H54 (cell line): Measurements from ENCODE around the gene PDE6H.

Experiments used
- DNase-seq: peaks from one replicate; pipeline ENCODE4 v3.0.0; 2011; ENCODE audit warnings: low spot score, mixed read lengths; ENCODE audit not compliant: insufficient read length
- FAIRE-seq: peaks from 3 replicates; lab custom pipeline; 2011; peaks lifted over from hg19 to GRCh38; lab: Jason Lieb, UNC
- POLR2A ChIP-seq: IDR thresholded peaks from 2 replicates; pipeline ENCODE4 v1.6.1; 2011; ENCODE audit warnings: low read depth, mild to moderate bottlenecking, low read length

PDE6H gene

DNA sequence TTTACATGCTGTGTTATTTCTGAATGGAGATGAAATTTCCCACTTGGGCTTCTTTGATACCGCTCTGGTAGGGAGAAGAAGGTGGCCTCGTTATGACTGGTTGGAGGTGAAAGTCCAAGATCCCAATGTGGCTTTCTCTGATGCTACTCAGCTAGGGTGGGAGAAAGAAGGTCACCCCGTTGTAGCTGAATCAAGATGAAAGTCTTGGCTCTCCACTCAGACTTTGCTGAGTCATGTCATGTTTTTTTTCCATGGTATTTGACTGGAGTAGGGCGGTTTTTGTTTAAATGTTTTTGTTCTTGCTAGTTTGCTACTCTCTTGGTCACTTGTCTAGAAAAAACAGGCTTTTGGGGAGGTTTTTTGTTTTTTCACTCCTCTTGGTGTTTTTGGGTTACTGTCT is 2.4 kb upstream of the PDE6H start:
- DNase-seq (no peak), FAIRE-seq (no peak)
- no peak for TF ChIP-seq POLR2A

DNA sequence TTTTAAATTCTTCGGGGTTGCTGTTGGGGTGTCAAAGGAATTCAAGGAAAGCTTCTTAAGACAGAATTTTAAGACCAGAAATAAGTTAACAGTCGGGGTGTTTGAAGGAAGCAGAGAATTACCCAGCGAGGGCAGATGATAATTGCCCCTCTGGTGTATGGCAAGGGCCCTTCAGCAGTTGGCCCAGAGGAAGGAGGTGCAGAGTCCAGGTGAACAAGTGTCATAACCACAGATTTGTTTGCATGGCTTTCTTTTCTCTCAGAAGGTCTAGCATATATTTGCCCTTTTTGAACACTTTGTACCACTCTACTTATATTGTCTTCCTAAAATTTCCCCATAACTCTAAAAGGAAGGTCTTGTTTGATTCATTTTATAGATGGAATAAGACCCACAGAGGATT is 1.8 kb downstream of the PDE6H start:
- FAIRE-seq (no peak), DNase-seq (no peak)
- no peak for TF ChIP-seq POLR2A

DNA sequence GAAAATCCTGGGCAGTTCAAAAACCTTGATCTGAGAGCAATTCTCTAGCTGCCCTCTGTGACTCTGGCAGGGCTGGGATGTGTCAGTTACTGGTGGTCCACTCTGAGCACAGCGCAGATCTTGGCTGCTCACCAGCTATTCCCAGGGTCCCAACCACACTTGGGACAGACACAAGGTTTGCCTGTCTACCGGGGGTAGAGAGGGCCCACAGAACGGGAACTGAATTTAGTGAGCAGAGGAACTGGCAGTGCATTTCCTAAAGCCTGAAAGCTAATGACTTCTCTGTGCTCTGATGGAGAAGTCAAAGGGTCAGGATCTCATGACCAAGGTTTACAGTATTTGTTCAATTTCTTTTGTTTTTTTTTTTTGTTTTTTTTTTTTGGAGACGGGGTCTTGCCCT is 2.6 kb downstream of the PDE6H start:
- TF ChIP-seq POLR2A, result no peak
- FAIRE-seq (no peak), DNase-seq (no peak)

DNA sequence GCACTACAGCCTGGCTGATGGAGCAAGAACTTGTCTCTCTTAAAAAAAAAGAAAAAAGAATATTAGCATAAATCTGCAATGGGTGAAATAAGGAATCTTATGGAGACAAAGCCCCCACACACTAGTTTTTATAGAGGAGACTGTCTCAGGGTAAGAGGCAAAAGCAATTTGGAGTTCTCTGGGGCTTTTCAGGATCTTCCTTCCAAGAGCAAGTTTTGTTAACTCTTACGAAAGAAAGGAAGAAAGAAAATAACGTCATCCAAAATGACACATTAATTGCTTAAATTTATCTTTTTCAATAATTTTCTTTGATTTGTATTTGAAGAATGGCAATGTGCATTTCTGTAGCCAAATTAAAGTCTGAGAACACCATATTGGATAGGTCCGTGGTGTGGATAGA is 3.8 kb downstream of the PDE6H start:
- FAIRE-seq (no peak), DNase-seq (no peak)
- no peak for TF ChIP-seq POLR2A

DNA sequence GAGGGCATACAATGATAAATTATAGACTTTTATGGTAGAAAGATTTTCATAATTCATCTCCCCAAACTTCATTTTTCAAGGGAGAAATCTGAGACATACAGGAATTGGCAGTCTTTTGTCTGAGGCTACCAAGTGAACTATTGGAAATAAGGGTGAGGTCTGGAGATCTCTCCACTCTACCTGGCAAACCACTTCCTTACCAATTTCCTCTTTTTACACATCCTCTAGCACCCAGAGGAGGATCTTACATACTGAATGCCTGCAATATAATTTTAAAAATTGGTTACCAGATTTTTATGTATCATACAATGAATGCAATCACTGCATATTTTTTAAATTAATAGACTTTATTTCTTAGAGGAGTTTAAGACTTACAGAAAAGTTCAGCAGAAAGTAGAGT is 6.6 kb downstream of the PDE6H start:
- FAIRE-seq, result no peak
- TF ChIP-seq POLR2A, result no peak
- DNase-seq, result no peak

DNA sequence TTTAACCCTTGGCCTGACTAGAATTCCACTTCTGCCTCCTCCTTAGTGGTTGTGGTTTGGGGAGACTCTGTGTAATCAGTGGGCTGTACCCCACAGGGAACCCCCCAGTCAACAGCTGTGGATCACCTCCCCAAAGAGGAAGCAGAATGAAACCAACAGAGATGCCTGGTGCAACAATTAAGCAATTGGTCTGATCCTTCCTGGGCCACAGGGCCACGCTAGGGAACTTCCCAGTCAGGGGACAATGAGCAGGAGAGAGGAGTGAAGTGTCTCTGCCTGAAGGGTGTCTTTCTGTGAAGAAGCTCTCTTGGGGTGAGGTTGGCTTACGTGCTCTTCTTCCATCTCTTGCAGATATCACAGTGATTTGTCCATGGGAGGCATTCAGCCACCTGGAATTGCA is 8.2 kb downstream of the PDE6H start:
- FAIRE-seq (no peak), DNase-seq (no peak)
- no peak for TF ChIP-seq POLR2A

DNA sequence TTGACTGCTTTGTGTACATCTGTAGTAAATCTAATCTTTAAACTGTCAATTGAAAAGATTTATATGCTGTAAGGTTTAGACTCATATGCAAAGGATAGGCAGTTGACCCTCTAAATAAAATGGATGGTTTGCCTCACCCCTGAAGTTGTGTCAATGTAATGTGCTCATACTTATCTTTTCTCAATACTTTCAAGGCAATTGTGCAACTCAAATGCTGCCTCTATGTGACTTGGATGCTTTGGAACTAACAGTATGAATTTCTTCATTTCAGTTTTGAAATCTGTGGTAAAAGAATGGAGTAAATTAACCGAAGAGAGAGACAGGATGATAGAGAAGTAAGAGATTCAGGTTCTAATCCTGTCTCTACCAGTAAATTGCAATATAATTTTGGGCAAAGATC is 9.7 kb downstream of the PDE6H start:
- FAIRE-seq (no peak), DNase-seq (no peak)
- TF ChIP-seq POLR2A, result no peak

DNA sequence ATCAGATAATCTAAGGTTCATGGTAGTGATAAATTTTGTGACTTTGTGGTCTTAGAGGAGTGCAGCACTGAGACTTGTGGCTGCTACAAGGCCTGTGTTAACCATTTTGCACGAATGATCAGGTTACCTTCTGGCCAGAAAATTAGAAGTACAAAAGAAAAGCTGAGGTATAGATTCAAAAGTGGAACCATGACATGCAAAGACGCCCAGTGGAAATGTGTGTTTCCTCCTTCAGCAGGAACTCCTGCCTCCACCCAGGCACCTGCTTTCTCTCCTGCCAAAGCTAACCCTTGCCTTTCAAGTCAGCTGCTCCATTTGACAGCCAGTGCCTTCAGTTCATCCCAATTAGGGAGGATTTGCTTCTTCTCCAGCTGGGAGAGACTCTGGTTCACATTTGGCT is 10.1 kb downstream of the PDE6H start:
- TF ChIP-seq POLR2A, result no peak
- DNase-seq, result no peak
- FAIRE-seq, result no peak

DNA sequence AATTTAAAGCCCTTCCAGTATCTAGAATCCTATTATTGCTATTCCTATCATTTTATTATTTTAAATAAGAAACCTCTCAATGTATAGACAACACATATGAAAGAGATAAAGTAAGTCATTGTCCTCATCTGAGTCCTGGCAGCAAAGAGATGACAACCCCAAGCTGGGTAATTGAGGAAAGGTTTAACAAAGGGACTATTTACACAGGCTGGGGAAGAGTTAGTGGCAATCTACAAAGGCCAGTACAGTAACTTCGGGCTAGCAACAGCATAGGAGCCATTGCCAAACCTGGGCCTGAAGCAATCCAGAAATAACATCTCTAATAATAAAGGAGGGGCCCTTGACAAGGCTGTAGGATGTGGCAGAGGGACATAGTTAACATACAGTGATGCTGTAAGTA is 11.2 kb downstream of the PDE6H start:
- FAIRE-seq (no peak), DNase-seq (no peak)
- no peak for TF ChIP-seq POLR2A

DNA sequence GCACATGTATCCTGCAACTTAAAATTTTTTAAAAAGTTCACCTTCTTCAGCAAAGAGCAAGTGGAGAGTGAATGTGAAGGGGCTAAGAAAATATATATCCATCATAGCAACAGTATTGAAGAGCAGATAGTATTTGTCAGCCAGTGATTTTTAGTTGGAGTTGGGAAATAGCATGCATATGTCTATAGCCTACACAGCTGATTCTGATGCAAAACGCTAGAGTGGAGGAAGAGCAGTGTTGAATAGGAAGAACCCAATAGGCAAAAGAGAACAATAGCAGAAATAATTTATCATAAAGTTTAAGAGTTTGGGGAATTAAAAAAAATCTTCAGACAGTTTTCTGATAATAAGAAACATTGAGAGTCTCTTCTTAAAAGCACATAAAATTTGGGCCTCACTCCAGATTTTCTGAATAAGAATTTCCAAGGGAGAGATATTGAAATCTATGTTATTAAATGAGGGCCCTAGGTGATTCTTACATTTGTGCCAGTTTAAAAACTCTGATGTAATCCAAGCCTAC is 12.0 kb downstream of the PDE6H start:
- FAIRE-seq (no peak), DNase-seq (no peak)
- TF ChIP-seq POLR2A, result no peak

DNA sequence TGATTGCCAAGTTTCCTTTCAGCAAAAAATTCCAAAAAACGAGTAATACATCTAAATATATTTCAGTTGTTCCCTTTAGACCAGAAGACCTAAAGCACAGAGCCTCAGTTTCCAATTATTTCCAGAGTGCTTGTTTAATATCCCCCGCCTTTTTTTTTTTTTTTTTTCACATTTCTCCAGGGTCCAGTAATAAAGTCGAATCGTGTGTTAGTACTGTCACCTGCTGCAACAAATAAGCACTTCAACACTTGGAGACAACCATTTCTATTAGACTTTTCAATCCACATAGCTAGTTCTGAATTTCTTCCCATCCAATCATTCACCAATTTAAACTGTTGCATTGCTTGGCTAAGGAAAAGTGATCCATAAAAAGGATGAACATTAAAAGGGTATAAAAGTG is 13.6 kb downstream of the PDE6H start:
- FAIRE-seq (no peak), DNase-seq (no peak)
- TF ChIP-seq POLR2A, result no peak

DNA sequence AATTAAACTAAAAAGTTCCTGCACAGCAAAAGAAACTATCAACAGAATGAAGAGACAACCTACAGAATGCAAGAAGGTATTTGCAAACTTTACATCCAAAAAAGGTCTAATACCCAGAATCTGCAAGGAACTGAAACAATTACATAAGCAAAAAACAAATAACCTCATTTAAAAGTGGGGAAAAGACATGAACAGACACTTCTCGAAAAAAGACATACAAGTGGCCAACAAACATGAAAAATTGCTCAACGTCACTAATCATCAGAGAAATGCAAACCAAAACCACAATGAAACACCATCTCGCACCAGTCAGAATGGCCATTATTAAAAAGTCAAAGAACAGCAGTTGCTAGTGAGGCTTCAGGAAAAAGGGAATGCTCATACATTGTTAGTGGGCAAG is 15.2 kb downstream of the PDE6H start:
- TF ChIP-seq POLR2A, result no peak
- FAIRE-seq, result no peak
- no peak for DNase-seq

DNA sequence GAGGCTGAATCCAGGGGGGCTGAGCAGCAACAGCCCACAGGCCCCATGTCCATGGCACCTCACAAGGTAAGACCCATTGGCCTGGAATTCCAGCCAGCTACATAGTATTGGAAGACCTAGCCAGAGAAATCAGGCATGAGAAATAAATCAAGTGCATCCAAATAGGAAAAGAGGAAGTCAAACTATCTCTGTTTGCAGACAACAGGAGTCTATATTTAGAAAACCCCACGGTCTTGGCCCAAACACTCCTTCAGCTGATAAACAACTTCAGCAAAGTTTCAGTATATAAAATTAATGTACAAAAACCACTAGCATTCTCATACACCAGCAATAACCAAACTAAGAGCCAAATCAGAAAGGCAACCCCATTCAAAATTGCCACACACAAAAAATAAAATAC is 16.9 kb downstream of the PDE6H start:
- no peak for FAIRE-seq
- DNase-seq, result no peak

DNA sequence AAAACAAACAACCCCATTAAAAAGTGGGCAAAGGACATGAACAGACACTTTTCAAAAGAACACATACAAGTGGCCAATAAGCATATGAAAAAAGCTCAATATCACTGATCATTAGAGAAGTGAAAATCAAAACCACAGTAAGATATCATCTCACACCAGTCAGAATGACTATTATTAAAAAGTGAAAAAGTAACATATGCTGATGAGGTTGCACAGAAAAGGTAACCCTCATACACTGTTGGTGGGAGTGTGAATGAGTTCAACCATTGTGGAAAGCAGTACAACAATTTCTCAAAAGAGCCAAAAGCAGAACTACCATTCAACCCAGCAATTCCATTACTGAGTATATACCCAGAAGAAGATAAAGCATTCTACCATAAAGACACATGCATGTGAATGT is 18.2 kb downstream of the PDE6H start:
- DNase-seq, result no peak
- no peak for FAIRE-seq
- no peak for TF ChIP-seq POLR2A

More for the DNA sequence above, 16.9 kb downstream of the PDE6H start:
- no peak for TF ChIP-seq POLR2A

DNA sequence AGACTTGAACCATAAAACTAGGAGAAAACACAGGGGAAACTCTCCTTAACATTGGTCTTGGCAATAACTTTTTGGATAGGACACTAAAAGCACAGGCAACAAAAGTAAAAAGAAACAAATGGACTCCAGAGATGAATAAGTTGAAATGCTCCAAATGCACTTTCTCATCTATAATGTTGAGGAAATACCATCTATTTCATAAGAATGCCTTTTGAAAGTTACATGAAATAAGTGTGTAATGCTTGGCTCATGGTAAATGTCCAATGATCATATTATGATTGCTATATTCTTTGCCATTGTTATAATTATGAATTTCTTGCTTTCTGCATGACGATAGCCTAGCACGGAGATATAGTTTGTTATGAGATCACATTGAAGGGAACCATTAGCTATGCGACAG is 19.8 kb downstream of the PDE6H start:
- FAIRE-seq (no peak), DNase-seq (no peak)
- TF ChIP-seq POLR2A, result no peak

DNA sequence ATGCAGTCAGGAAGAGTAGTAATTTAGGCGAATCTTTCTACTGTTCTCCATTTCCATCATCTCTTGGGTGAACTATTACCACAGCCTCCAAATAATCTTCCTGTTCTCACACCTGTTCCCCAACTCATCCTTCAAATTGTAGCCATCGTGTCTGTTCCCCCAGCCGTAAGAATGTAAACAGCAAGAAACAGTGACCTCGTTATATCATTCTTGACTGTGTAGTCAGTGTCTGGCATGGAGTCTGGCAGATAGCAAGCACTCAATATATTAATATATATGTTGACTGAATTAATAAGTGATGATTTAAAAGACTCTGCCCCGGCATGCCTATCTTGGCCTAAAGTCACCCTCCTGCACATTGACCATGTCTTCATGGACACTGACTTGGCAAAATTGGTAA is 20.3 kb downstream of the PDE6H start:
- FAIRE-seq, result no peak
- DNase-seq, result no peak
- TF ChIP-seq POLR2A, result no peak
